ENCODE measurements around the gene TNFAIP2. TPM values are rescaled to one million over a fixed set of nuclear protein-coding genes. Genes with fewer than 3 reads are reported as not detected.

TNFAIP2 gene
- total and polyA plus RNA-seq, 3 experiments from 2014 or later: 0.70 to 1.4 TPM; not detected in 1

GRCh38 chr14:103126088-103126872 is 3.0 kb downstream of the TNFAIP2 start:
- DNase-seq: no peak
- H3K4me1 ChIP-seq (ENCODE audit: insufficient read depth, low read length): peaks cover 7% of the 10 kb centered on the region
- Mint-ChIP-seq H3K9me3 (no peaks in the 10 kb centered on the region), H3K27me3 (peaks cover 8 to 22% of the 10 kb centered on the region in 2 donors), H3K36me3 (no peaks in the 10 kb centered on the region), H3K4me1 (peaks cover 0 to 5% (median 0%) of the 10 kb centered on the region in 3 donors), H3K4me3 (no peak overlapping the region), H3K27ac (no peak overlapping the region)
- H3K27ac ChIP-seq (ENCODE audit: low read depth, low read length): no peak overlapping the region
- no peaks in the 10 kb centered on the region for H3K9me3 ChIP-seq (ENCODE audit: low read length)
- ChIA-PET CTCF (no interaction called here), POLR2A (no interaction called here)
- no peak overlapping the region for H3K4me3 ChIP-seq (ENCODE audit: low read length)
- H3K27me3 ChIP-seq (ENCODE audit: insufficient read depth, low read length, poor library complexity, severe bottlenecking): peaks cover 4% of the 10 kb centered on the region
- no peaks in the 10 kb centered on the region for H3K36me3 ChIP-seq (ENCODE audit: insufficient read depth, low read length)

GRCh38 chr14:103126873-103127304 is 3.6 kb downstream of the TNFAIP2 start:
- POLR2A ChIA-PET: no interaction called here
- no peak overlapping the region for H3K27ac ChIP-seq (ENCODE audit: low read depth, low read length)
- CTCF ChIA-PET: interaction anchor here (1.4 kb wide), 1 partner anchor 22 kb away, joined by 9 read pairs; no protein-coding TSS in a partner anchor
- no peak overlapping the region for H3K4me3 ChIP-seq (ENCODE audit: low read length)
- no peaks in the 10 kb centered on the region for H3K36me3 ChIP-seq (ENCODE audit: insufficient read depth, low read length)
- H3K27me3 ChIP-seq (ENCODE audit: insufficient read depth, low read length, poor library complexity, severe bottlenecking): peaks cover 4% of the 10 kb centered on the region
- Mint-ChIP-seq H3K36me3 (no peaks in the 10 kb centered on the region), H3K4me1 (peaks cover 0 to 5% (median 0%) of the 10 kb centered on the region in 3 donors), H3K27me3 (peaks cover 8 to 18% of the 10 kb centered on the region in 2 donors), H3K4me3 (no peak overlapping the region), H3K27ac (no peak overlapping the region), H3K9me3 (no peaks in the 10 kb centered on the region)
- H3K4me1 ChIP-seq (ENCODE audit: insufficient read depth, low read length): peaks cover 7% of the 10 kb centered on the region
- DNase-seq: no peak
- H3K9me3 ChIP-seq (ENCODE audit: low read length): no peaks in the 10 kb centered on the region

- no peak for DNase-seq
- Mint-ChIP-seq H3K4me1 (peaks cover 0 to 5% (median 0%) of the 10 kb centered on the region in 3 donors), H3K27me3 (peaks cover 6 to 14% of the 10 kb centered on the region in 2 donors), H3K4me3 (no peak overlapping the region), H3K36me3 (no peaks in the 10 kb centered on the region), H3K27ac (no peak overlapping the region), H3K9me3 (no peaks in the 10 kb centered on the region)
- ChIA-PET CTCF (interaction anchor here (1.4 kb wide), 1 partner anchor 22 kb away, joined by 9 read pairs; no protein-coding TSS in a partner anchor), POLR2A (no interaction called here)
- H3K9me3 ChIP-seq (ENCODE audit: low read length): no peaks in the 10 kb centered on the region
- peaks cover 6% of the 10 kb centered on the region for H3K4me1 ChIP-seq (ENCODE audit: insufficient read depth, low read length)
- H3K36me3 ChIP-seq (ENCODE audit: insufficient read depth, low read length): no peaks in the 10 kb centered on the region
- H3K4me3 ChIP-seq (ENCODE audit: low read length): no peak overlapping the region
- H3K27ac ChIP-seq (ENCODE audit: low read depth, low read length): no peak overlapping the region
- H3K27me3 ChIP-seq (ENCODE audit: insufficient read depth, low read length, poor library complexity, severe bottlenecking): peaks cover 4% of the 10 kb centered on the region
These were observed 4.1 kb downstream of the TNFAIP2 start for GRCh38 chr14:103127356-103127755.

GRCh38 chr14:103127861-103128598 is 4.8 kb downstream of the TNFAIP2 start:
- DNase-seq: no peak
- Histone ChIP-seq H3K4me1 (ENCODE audit: insufficient read depth, low read length) (no peaks in the 10 kb centered on the region), H3K27me3 (ENCODE audit: insufficient read depth, low read length, poor library complexity, severe bottlenecking) (no peaks in the 10 kb centered on the region), H3K36me3 (ENCODE audit: insufficient read depth, low read length) (no peaks in the 10 kb centered on the region), H3K27ac (ENCODE audit: low read depth, low read length) (no peak overlapping the region), H3K9me3 (ENCODE audit: low read length) (no peaks in the 10 kb centered on the region), H3K4me3 (ENCODE audit: low read length) (no peak overlapping the region)
- ChIA-PET POLR2A (no interaction called here), CTCF (interaction anchor here (1.4 kb wide), 1 partner anchor 23 kb away, joined by 9 read pairs; no protein-coding TSS in a partner anchor)
- H3K9me3 Mint-ChIP-seq: no peaks in the 10 kb centered on the region
- H3K4me3 Mint-ChIP-seq: no peak overlapping the region
- H3K4me1 Mint-ChIP-seq: peaks cover 0 to 5% (median 0%) of the 10 kb centered on the region in 3 donors
- no peak overlapping the region for H3K27ac Mint-ChIP-seq
- H3K36me3 Mint-ChIP-seq: no peaks in the 10 kb centered on the region
- peaks cover 6 to 14% of the 10 kb centered on the region in 2 donors for H3K27me3 Mint-ChIP-seq

DNA sequence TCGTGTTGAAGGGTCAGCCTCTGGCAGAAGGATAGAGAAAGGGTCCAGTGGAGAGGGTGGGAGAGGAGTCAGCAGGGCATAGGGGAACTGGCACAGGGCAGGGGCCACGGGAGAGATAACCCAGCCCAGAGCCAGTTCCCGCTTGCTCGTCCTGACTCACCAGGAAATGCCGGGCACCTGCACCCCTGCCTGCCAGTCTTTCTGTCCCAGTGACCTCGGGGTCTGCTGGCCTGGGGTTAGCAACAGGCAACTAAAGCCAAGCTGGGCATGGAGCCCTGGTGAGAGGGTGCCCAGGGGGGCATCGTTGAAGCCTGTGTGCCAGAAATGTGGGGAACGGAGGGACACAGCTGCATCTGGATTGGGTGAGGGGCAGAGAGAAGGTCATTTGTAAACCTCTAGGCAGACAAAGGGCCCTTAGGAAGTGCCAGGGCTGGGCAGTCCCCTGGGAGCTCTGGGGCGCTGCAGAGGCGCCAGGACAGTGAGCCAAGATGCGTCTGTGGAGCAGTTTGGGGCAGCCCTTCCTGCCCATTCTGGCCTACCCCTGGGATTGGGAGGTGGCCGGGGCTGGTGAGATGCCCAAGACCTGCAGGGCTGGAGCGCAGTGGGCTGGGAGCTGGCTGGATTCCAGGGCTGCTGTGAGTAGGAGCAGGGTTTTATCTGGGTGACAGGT is 5.5 kb downstream of the TNFAIP2 start:
- CTCF ChIA-PET: interaction anchor here (2.0 kb wide), 1 partner anchor 23 kb away, joined by 6 read pairs; no protein-coding TSS in a partner anchor

DNA sequence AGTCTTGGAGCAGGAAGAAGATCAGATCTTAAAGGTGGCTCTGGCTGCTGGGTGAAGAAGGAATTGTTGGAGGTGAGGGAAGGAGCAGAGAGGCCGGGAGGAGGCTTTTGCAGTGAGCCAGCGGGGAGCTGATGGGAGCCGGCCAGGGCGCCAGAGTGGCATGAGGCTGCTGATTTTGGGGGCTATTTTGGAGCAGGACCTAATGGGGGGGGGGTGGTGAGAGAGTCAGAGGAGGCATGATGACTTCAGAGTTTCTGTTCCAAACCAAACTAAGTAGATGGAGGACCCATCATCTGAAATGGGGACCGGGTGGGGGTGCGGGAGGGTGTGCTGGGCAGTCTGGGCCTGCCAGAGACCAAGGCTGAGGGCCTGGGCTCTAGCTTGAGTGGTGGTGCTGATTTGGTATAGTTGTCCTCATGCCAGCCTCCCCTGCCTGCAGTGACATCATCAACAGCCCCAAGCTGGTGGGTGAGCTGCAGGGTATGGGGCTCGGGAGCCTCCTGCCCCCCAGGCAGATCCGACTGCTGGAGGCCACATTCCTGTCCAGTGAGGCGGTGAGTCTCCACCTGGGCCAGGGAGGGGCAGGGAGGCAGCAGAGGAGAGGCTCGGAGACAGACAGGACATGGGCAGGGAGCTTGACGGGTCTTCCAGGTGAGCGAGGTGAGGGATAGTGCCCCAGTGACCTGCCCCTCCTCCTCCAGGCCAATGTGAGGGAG is 6.2 kb downstream of the TNFAIP2 start:
- no peak for DNase-seq
- no peak overlapping the region for H3K27ac Mint-ChIP-seq
- peaks cover 6 to 10% of the 10 kb centered on the region in 2 donors for H3K27me3 Mint-ChIP-seq
- no peaks in the 10 kb centered on the region for H3K9me3 Mint-ChIP-seq
- H3K36me3 Mint-ChIP-seq: no peaks in the 10 kb centered on the region
- H3K4me3 Mint-ChIP-seq: no peak overlapping the region
- H3K36me3 ChIP-seq (ENCODE audit: insufficient read depth, low read length): no peaks in the 10 kb centered on the region
- no peaks in the 10 kb centered on the region for H3K4me1 ChIP-seq (ENCODE audit: insufficient read depth, low read length)
- POLR2A ChIA-PET: no interaction called here
- H3K4me3 ChIP-seq (ENCODE audit: low read length): no peak overlapping the region
- no peaks in the 10 kb centered on the region for H3K27me3 ChIP-seq (ENCODE audit: insufficient read depth, low read length, poor library complexity, severe bottlenecking)
- no peaks in the 10 kb centered on the region for H3K4me1 Mint-ChIP-seq
- CTCF ChIA-PET: interaction anchor here (2.0 kb wide), 1 partner anchor 24 kb away, joined by 6 read pairs; no protein-coding TSS in a partner anchor
- no peaks in the 10 kb centered on the region for H3K9me3 ChIP-seq (ENCODE audit: low read length)
- no peak overlapping the region for H3K27ac ChIP-seq (ENCODE audit: low read depth, low read length)

More for the DNA sequence above, 5.5 kb downstream of the TNFAIP2 start:
- Mint-ChIP-seq H3K36me3 (no peaks in the 10 kb centered on the region), H3K27me3 (peaks cover 6 to 14% of the 10 kb centered on the region in 2 donors), H3K9me3 (no peaks in the 10 kb centered on the region), H3K4me1 (peaks cover 0 to 5% (median 0%) of the 10 kb centered on the region in 3 donors), H3K27ac (no peak overlapping the region), H3K4me3 (no peak overlapping the region)
- no peaks in the 10 kb centered on the region for H3K9me3 ChIP-seq (ENCODE audit: low read length)
- no peaks in the 10 kb centered on the region for H3K4me1 ChIP-seq (ENCODE audit: insufficient read depth, low read length)
- H3K36me3 ChIP-seq (ENCODE audit: insufficient read depth, low read length): no peaks in the 10 kb centered on the region
- H3K27ac ChIP-seq (ENCODE audit: low read depth, low read length): no peak overlapping the region
- POLR2A ChIA-PET: no interaction called here
- no peaks in the 10 kb centered on the region for H3K27me3 ChIP-seq (ENCODE audit: insufficient read depth, low read length, poor library complexity, severe bottlenecking)
- no peak for DNase-seq
- no peak overlapping the region for H3K4me3 ChIP-seq (ENCODE audit: low read length)

DNA sequence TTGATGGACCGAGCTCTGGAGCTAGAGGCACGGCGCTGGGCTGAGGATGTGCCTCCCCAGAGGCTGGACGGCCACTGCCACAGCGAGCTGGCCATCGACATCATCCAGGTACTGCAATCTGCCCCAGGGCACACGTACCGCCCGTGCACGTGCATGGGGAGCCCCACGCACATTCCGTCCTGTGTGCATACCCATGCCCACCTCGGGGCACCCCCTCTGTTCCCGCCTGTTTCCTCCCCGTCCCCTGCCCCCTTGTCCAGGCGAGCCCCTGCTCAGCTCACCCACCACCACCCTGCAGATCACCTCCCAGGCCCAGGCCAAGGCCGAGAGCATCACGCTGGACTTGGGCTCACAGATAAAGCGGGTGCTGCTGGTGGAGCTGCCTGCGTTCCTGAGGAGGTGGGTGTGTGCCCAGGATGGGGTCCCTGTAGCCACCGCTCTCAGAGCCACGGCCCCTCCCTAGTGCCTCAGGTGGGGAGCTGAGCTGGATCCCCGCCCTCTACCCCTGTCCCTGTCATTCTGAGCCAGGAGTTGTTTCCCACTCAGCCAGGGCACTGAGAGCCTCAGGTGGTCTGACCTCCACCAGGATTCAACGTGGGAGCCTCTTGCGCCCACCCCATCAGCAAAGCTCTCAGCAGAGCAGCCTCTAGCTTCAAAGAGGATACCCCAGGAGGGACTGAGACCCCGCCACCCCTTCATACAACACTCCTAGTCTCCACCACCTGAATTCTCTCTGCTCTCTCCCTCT is 6.9 kb downstream of the TNFAIP2 start:
- POLR2A ChIA-PET: no interaction called here
- Mint-ChIP-seq H3K4me1 (no peaks in the 10 kb centered on the region), H3K9me3 (no peaks in the 10 kb centered on the region)

More for the DNA sequence above, 6.9 kb downstream of the TNFAIP2 start:
- H3K9me3 ChIP-seq (ENCODE audit: low read length): no peaks in the 10 kb centered on the region
- H3K4me3 Mint-ChIP-seq: no peak overlapping the region
- H3K36me3 ChIP-seq (ENCODE audit: insufficient read depth, low read length): no peaks in the 10 kb centered on the region
- no peak overlapping the region for H3K4me3 ChIP-seq (ENCODE audit: low read length)
- H3K27ac ChIP-seq (ENCODE audit: low read depth, low read length): no peak overlapping the region
- H3K4me1 ChIP-seq (ENCODE audit: insufficient read depth, low read length): no peaks in the 10 kb centered on the region
- DNase-seq: no peak
- no peaks in the 10 kb centered on the region for H3K36me3 Mint-ChIP-seq
- CTCF ChIA-PET: interaction anchor here (1.5 to 2.0 kb wide), 2 partner anchors 25 kb away, joined by 6 read pairs; no protein-coding TSS in a partner anchor
- peaks cover 4 to 10% of the 10 kb centered on the region in 2 donors for H3K27me3 Mint-ChIP-seq
- no peak overlapping the region for H3K27ac Mint-ChIP-seq
- no peaks in the 10 kb centered on the region for H3K27me3 ChIP-seq (ENCODE audit: insufficient read depth, low read length, poor library complexity, severe bottlenecking)
